Esophagus muscularis mucosa (tissue), 3 donors: ENCODE data around the gene TPH1.

Experiments used
- CTCF ChIP-seq, 3 experiments: fragments of 200-600 bp in 2 of 3; fragments of 450-650 bp in 1 of 3; sonication (generic) in 2 of 3; IDR thresholded peaks; one replicate each; pipeline ENCODE4 v1.5.1; 2017 to 2019; ENCODE audit warnings: antibody characterized with exemption in 3 of 3, mild to moderate bottlenecking in 2 of 3, moderate library complexity in 1 of 3
- POLR2AphosphoS5 ChIP-seq, 2 donors: sonication (generic); formaldehyde crosslinking; IDR thresholded peaks; one replicate each; pipeline ENCODE4 v1.6.1; 2017; ENCODE audit warnings: antibody characterized with exemption in 2 of 2

GRCh38 chr11:18088966-18089365, 42.9 kb upstream of the TPH1 start:
- no peak for TF ChIP-seq POLR2AphosphoS5 (IDR thresholded peaks at IDR 0.05)
- TF ChIP-seq CTCF (IDR thresholded peaks at IDR 0.05): no peak
